Measurements from ENCODE around the gene ZRANB3. TPM values are rescaled to one million over a fixed set of nuclear protein-coding genes. Genes with fewer than 3 reads are reported as not detected.

ZRANB3 gene
- total RNA-seq, 2 experiments from 2014 or later, result 11.6 to 27.0 TPM

- Histone ChIP-seq H3K36me3 (ENCODE audit: insufficient read depth, low read length) (peaks cover 3% of the 10 kb centered on the region; the same call in 1 of the 2 replicates), H3K4me1 (ENCODE audit: insufficient read depth, low read length, poor library complexity, severe bottlenecking) (no peaks in the 10 kb centered on the region), H4K20me1 (ENCODE audit: insufficient read depth, low read length) (no peaks in the 10 kb centered on the region), H3K27ac (ENCODE audit: low read depth, low read length, poor library complexity, severe bottlenecking) (no peak overlapping the region), H3K4me2 (ENCODE audit: low read length) (no peak overlapping the region), H3K4me3 (ENCODE audit: low read depth, low read length, poor library complexity, severe bottlenecking) (no peak overlapping the region), H3K9me2 (ENCODE audit: insufficient read depth, low read length) (no peaks in the 10 kb centered on the region), H3K9me3 (ENCODE audit: low read length) (no peaks in the 10 kb centered on the region), H3K79me2 (ENCODE audit: insufficient read depth, low read depth, low read length) (no peaks in the 10 kb centered on the region), H2AFZ (ENCODE audit: low read length) (no peak overlapping the region)
- TF ChIP-seq EZH2phosphoT487 (IDR thresholded peaks at IDR 0.05; ENCODE audit: borderline replicate concordance, low read depth, low read length) (no peak), CTCF (conservative IDR thresholded peaks at IDR 0.05; ENCODE audit: low read length) (no peak)
- CTCF ChIA-PET (ENCODE audit: unreplicated experiment), result no interaction called here
- intact Hi-C loops (cut with micrococcal nuclease; ENCODE audit: unreplicated experiment), result no loop called here
- no TSS peak for BruUV-seq (replicated peaks)
- no peak for DNase-seq (ENCODE audit: low spot score)
- POLR2A ChIA-PET, result interaction anchor here (0.6 to 1.2 kb wide), 3 partner anchors 10 to 171 kb away, joined by 3 read pairs; no protein-coding TSS in a partner anchor
Observed at GRCh38 chr2:135230150-135230549, 300.9 kb downstream of the ZRANB3 start.

- H3K9me3 ChIP-seq (ENCODE audit: low read length), result no peaks in the 10 kb centered on the region
- no peaks in the 10 kb centered on the region for H3K9me2 ChIP-seq (ENCODE audit: insufficient read depth, low read length)
- BruUV-seq (replicated peaks), result no TSS peak
- ChIA-PET CTCF (ENCODE audit: unreplicated experiment) (no interaction called here), POLR2A (interaction anchor here (1.2 kb wide), 1 partner anchor 27 kb away, joined by 6 read pairs; no protein-coding TSS in a partner anchor)
- H4K20me1 ChIP-seq (ENCODE audit: insufficient read depth, low read length), result no peaks in the 10 kb centered on the region
- H3K4me2 ChIP-seq (ENCODE audit: low read length), result no peak overlapping the region
- peaks cover 3% of the 10 kb centered on the region; the same call in 1 of the 2 replicates for H3K36me3 ChIP-seq (ENCODE audit: insufficient read depth, low read length)
- DNase-seq (ENCODE audit: low spot score), result no peak
- TF ChIP-seq CTCF (conservative IDR thresholded peaks at IDR 0.05; ENCODE audit: low read length) (no peak), EZH2phosphoT487 (IDR thresholded peaks at IDR 0.05; ENCODE audit: borderline replicate concordance, low read depth, low read length) (no peak)
- H3K4me3 ChIP-seq (ENCODE audit: low read depth, low read length, poor library complexity, severe bottlenecking), result no peak overlapping the region
- H3K4me1 ChIP-seq (ENCODE audit: insufficient read depth, low read length, poor library complexity, severe bottlenecking), result no peaks in the 10 kb centered on the region
- no peak overlapping the region for H2AFZ ChIP-seq (ENCODE audit: low read length)
- no peak overlapping the region for H3K27ac ChIP-seq (ENCODE audit: low read depth, low read length, poor library complexity, severe bottlenecking)
- intact Hi-C loops (cut with micrococcal nuclease; ENCODE audit: unreplicated experiment), result no loop called here
- H3K79me2 ChIP-seq (ENCODE audit: insufficient read depth, low read depth, low read length), result no peaks in the 10 kb centered on the region
Observed at GRCh38 chr2:135227386-135227785, 303.6 kb downstream of the ZRANB3 start.

- Histone ChIP-seq H3K79me2 (ENCODE audit: insufficient read depth, low read depth, low read length) (no peaks in the 10 kb centered on the region), H2AFZ (ENCODE audit: low read length) (no peak overlapping the region), H3K27ac (ENCODE audit: low read depth, low read length, poor library complexity, severe bottlenecking) (no peak overlapping the region), H3K9me3 (ENCODE audit: low read length) (no peaks in the 10 kb centered on the region), H4K20me1 (ENCODE audit: insufficient read depth, low read length) (no peaks in the 10 kb centered on the region), H3K4me2 (ENCODE audit: low read length) (no peak overlapping the region), H3K4me1 (ENCODE audit: insufficient read depth, low read length, poor library complexity, severe bottlenecking) (no peaks in the 10 kb centered on the region), H3K4me3 (ENCODE audit: low read depth, low read length, poor library complexity, severe bottlenecking) (no peak overlapping the region), H3K36me3 (ENCODE audit: insufficient read depth, low read length) (peaks cover 3% of the 10 kb centered on the region; the same call in 1 of the 2 replicates), H3K9me2 (ENCODE audit: insufficient read depth, low read length) (no peaks in the 10 kb centered on the region)
- POLR2A ChIA-PET, result interaction anchor here (1.2 to 1.3 kb wide), 3 partner anchors 27 to 226 kb away, joined by 3 to 6 read pairs (median 3); no protein-coding TSS in a partner anchor
- DNase-seq (ENCODE audit: low spot score), result no peak
- no peak for TF ChIP-seq EZH2phosphoT487 (IDR thresholded peaks at IDR 0.05; ENCODE audit: borderline replicate concordance, low read depth, low read length)
- no peak for TF ChIP-seq CTCF (conservative IDR thresholded peaks at IDR 0.05; ENCODE audit: low read length)
- BruUV-seq (replicated peaks), result no TSS peak
- CTCF ChIA-PET (ENCODE audit: unreplicated experiment), result no interaction called here
- intact Hi-C loops (cut with micrococcal nuclease; ENCODE audit: unreplicated experiment), result no loop called here
Observed at GRCh38 chr2:135226961-135227360, 304.1 kb downstream of the ZRANB3 start.

Measured in OCI-LY7 (cell line).